ENCODE data around the gene LAMTOR1.
A peak's percentile ranks its signal among the peaks of the same experiment; 100 is the strongest.

Gene LAMTOR1

GRCh38 chr11:72139500-72139899 lies 36.4 kb upstream of the LAMTOR1 start:
- Histone ChIP-seq H3K4ac (ENCODE audit: low read depth, low read length) (no peak overlapping the region), H4K12ac (ENCODE audit: low read depth, low read length) (no peak overlapping the region), H3K4me3 (ENCODE audit: low read depth, low read length) (peak overlapping the region; percentile 45), H2AK5ac (ENCODE audit: low read length) (no peak overlapping the region), H3K9me3 (ENCODE audit: insufficient read depth, low read depth, low read length) (peaks cover 2% of the 10 kb centered on the region), H3K23ac (ENCODE audit: low read length) (no peak overlapping the region), H3K79me2 (ENCODE audit: control insufficient read depth, insufficient read depth, low read length, poor library complexity) (no peaks in the 10 kb centered on the region), H3K14ac (ENCODE audit: low read length) (no peak overlapping the region), H3K27ac (ENCODE audit: low read depth, low read length) (no peak overlapping the region), H2BK12ac (ENCODE audit: low read length) (no peak overlapping the region), H4K8ac (ENCODE audit: low read depth, low read length) (no peak overlapping the region), H4K91ac (ENCODE audit: low read depth, low read length) (no peak overlapping the region), H2AFZ (ENCODE audit: insufficient read depth, low read length, poor library complexity) (no peak overlapping the region), H2BK120ac (ENCODE audit: insufficient read depth, low read length, poor library complexity) (no peak overlapping the region), H3K79me1 (ENCODE audit: low read length) (no peaks in the 10 kb centered on the region), H3K4me1 (ENCODE audit: control insufficient read depth in 1 of 2, insufficient read depth in 2 of 2, low read length in 2 of 2) (no peaks in the 10 kb centered on the region), H3K4me2 (ENCODE audit: low read length) (no peak overlapping the region), H3K18ac (ENCODE audit: low read length) (no peak overlapping the region), H3K36me3 (ENCODE audit: control insufficient read depth in 1 of 2, insufficient read depth in 2 of 2, low read length in 2 of 2) (no peaks in the 10 kb centered on the region), H3K9ac (ENCODE audit: low read length) (no peak overlapping the region), H2BK5ac (ENCODE audit: low read depth, low read length, poor library complexity) (no peak overlapping the region), H3K27me3 (ENCODE audit: insufficient read depth, low read length) (no peaks in the 10 kb centered on the region)
- no CpG with 5 or more reads among the region's 11 CpGs for WGBS (ENCODE audit: extremely low coverage, insufficient coverage, insufficient read length)
- no peak for DNase-seq

DNA sequence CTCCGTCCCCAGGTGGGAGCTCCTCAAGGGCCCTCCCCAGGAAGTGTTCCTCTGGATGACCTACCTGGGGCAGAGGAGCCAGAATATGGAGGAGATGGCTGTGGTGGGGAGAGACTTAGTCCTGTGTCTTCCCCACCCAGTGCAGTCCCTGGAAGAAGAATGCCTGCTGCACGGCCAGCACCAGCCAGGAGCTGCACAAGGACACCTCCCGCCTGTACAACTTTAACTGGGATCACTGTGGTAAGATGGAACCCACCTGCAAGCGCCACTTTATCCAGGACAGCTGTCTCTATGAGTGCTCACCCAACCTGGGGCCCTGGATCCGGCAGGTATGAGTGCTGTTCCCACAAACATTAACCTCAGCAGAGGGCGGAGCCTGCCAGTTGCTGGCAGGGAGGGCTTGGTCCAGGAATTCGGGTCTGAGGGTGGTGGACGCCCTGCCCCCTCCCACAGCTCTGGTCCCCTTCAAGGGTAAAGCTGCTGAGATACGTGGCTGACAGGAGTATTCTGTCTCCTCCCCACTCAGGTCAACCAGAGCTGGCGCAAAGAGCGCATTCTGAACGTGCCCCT lies 35.8 kb upstream of the LAMTOR1 start:
- no peak overlapping the region for H4K12ac ChIP-seq (ENCODE audit: low read depth, low read length)
- no peak overlapping the region for H4K8ac ChIP-seq (ENCODE audit: low read depth, low read length)
- no peak overlapping the region for H3K4me3 ChIP-seq (ENCODE audit: low read depth, low read length)
- no peak overlapping the region for H3K27ac ChIP-seq (ENCODE audit: low read depth, low read length)
- no peaks in the 10 kb centered on the region for H3K36me3 ChIP-seq (ENCODE audit: control insufficient read depth in 1 of 2, insufficient read depth in 2 of 2, low read length in 2 of 2)
- WGBS (ENCODE audit: extremely low coverage, insufficient coverage, insufficient read length) = no CpG with 5 or more reads among the region's 12 CpGs
- no peak overlapping the region for H2BK12ac ChIP-seq (ENCODE audit: low read length)
- no peaks in the 10 kb centered on the region for H3K4me1 ChIP-seq (ENCODE audit: control insufficient read depth in 1 of 2, insufficient read depth in 2 of 2, low read length in 2 of 2)
- no peaks in the 10 kb centered on the region for H3K79me1 ChIP-seq (ENCODE audit: low read length)
- H3K27me3 ChIP-seq (ENCODE audit: insufficient read depth, low read length) = no peaks in the 10 kb centered on the region
- no peak overlapping the region for H4K91ac ChIP-seq (ENCODE audit: low read depth, low read length)
- no peak overlapping the region for H3K14ac ChIP-seq (ENCODE audit: low read length)
- H3K9me3 ChIP-seq (ENCODE audit: insufficient read depth, low read depth, low read length) = peaks cover 2% of the 10 kb centered on the region
- H2AFZ ChIP-seq (ENCODE audit: insufficient read depth, low read length, poor library complexity) = no peak overlapping the region
- H2AK5ac ChIP-seq (ENCODE audit: low read length) = no peak overlapping the region
- no peak overlapping the region for H3K4me2 ChIP-seq (ENCODE audit: low read length)
- no peak for DNase-seq
- no peak overlapping the region for H3K4ac ChIP-seq (ENCODE audit: low read depth, low read length)
- no peak overlapping the region for H2BK120ac ChIP-seq (ENCODE audit: insufficient read depth, low read length, poor library complexity)
- H3K18ac ChIP-seq (ENCODE audit: low read length) = no peak overlapping the region
- H3K23ac ChIP-seq (ENCODE audit: low read length) = no peak overlapping the region
- H3K9ac ChIP-seq (ENCODE audit: low read length) = no peak overlapping the region
- H3K79me2 ChIP-seq (ENCODE audit: control insufficient read depth, insufficient read depth, low read length, poor library complexity) = no peaks in the 10 kb centered on the region
- no peak overlapping the region for H2BK5ac ChIP-seq (ENCODE audit: low read depth, low read length, poor library complexity)

DNA sequence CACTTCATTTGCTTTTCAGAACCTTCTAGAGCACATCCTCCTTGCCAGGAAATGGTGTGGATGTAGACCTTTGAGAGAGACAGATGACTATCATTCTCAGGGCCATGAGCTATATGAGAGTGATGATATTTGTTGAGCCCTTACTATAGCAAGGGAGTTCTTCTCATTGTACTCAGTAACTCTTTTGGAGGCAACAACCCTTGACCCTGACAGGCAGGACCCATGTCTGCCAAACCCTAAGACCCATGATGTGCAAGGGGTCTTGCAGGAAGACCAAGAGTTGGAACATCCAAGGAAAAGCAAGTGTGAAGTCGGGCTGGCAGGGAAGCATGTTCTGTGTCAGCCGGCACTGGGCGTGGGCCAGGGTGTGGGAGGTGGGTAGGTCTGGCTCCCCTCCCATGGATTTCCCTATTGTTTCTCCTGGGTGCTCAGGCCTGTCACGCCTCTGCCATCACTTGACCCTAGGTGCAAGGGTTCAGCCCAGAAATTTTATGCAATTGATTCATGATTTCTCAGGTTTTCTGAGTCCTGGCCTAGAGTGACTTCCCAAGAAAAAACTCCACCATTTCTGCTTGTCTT lies 33.7 kb upstream of the LAMTOR1 start:
- no peak overlapping the region for H3K27ac ChIP-seq (ENCODE audit: low read depth, low read length)
- no peak overlapping the region for H3K4me3 ChIP-seq (ENCODE audit: low read depth, low read length)
- no peak overlapping the region for H2BK5ac ChIP-seq (ENCODE audit: low read depth, low read length, poor library complexity)
- no peak overlapping the region for H4K91ac ChIP-seq (ENCODE audit: low read depth, low read length)
- no peaks in the 10 kb centered on the region for H3K36me3 ChIP-seq (ENCODE audit: control insufficient read depth in 1 of 2, insufficient read depth in 2 of 2, low read length in 2 of 2)
- H3K79me1 ChIP-seq (ENCODE audit: low read length) = no peaks in the 10 kb centered on the region
- H2AFZ ChIP-seq (ENCODE audit: insufficient read depth, low read length, poor library complexity) = no peak overlapping the region
- H3K4ac ChIP-seq (ENCODE audit: low read depth, low read length) = no peak overlapping the region
- H3K4me2 ChIP-seq (ENCODE audit: low read length) = no peak overlapping the region
- H4K12ac ChIP-seq (ENCODE audit: low read depth, low read length) = no peak overlapping the region
- H2BK12ac ChIP-seq (ENCODE audit: low read length) = no peak overlapping the region
- no peak overlapping the region for H4K8ac ChIP-seq (ENCODE audit: low read depth, low read length)
- H2BK120ac ChIP-seq (ENCODE audit: insufficient read depth, low read length, poor library complexity) = no peak overlapping the region
- WGBS (ENCODE audit: extremely low coverage, insufficient coverage, insufficient read length) = no CpG with 5 or more reads among the region's 4 CpGs
- DNase-seq = no peak
- no peaks in the 10 kb centered on the region for H3K79me2 ChIP-seq (ENCODE audit: control insufficient read depth, insufficient read depth, low read length, poor library complexity)
- no peak overlapping the region for H3K9ac ChIP-seq (ENCODE audit: low read length)
- H2AK5ac ChIP-seq (ENCODE audit: low read length) = no peak overlapping the region
- no peaks in the 10 kb centered on the region for H3K4me1 ChIP-seq (ENCODE audit: control insufficient read depth in 1 of 2, insufficient read depth in 2 of 2, low read length in 2 of 2)
- H3K23ac ChIP-seq (ENCODE audit: low read length) = no peak overlapping the region
- no peaks in the 10 kb centered on the region for H3K27me3 ChIP-seq (ENCODE audit: insufficient read depth, low read length)
- no peak overlapping the region for H3K14ac ChIP-seq (ENCODE audit: low read length)
- H3K18ac ChIP-seq (ENCODE audit: low read length) = no peak overlapping the region
- peaks cover 4% of the 10 kb centered on the region for H3K9me3 ChIP-seq (ENCODE audit: insufficient read depth, low read depth, low read length)

DNA sequence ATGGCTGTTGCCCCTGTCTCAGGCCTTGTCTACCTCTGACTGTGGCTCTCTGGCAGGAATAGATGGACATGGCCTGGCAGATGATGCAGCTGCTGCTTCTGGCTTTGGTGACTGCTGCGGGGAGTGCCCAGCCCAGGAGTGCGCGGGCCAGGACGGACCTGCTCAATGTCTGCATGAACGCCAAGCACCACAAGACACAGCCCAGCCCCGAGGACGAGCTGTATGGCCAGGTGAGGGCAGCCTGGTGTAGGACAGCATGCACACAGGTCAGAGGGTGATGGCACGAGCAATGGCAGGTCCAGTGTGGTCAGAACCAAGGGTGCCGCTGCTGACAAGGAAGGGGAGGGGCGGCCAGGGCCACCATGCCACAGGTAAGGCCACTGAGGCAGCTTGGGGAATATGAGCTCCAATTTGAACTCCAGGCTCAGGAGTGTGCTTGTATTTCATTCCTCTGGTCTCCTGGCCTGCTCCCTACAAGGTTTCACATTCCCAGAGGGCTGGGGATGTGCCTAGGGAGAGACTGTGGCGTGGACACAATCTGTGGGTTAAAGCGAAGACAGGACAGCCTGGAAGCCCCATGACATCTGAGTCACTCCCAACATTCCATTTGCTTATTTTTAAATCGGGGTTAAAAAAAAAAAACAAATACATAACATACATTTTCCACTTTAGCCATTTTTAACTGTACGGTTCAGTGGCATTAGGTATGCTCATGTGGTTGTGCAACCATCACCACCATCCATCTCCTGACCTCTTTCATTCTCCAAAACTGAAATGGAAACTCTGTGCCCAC lies 33.0 kb upstream of the LAMTOR1 start:
- H2AFZ ChIP-seq (ENCODE audit: insufficient read depth, low read length, poor library complexity) = no peak overlapping the region
- H3K79me2 ChIP-seq (ENCODE audit: control insufficient read depth, insufficient read depth, low read length, poor library complexity) = no peaks in the 10 kb centered on the region
- H3K27ac ChIP-seq (ENCODE audit: low read depth, low read length) = no peak overlapping the region
- H3K9me3 ChIP-seq (ENCODE audit: insufficient read depth, low read depth, low read length) = peaks cover 4% of the 10 kb centered on the region
- no peak overlapping the region for H3K4me3 ChIP-seq (ENCODE audit: low read depth, low read length)
- H3K23ac ChIP-seq (ENCODE audit: low read length) = no peak overlapping the region
- no peak overlapping the region for H2AK5ac ChIP-seq (ENCODE audit: low read length)
- H3K14ac ChIP-seq (ENCODE audit: low read length) = no peak overlapping the region
- no peak for DNase-seq
- H2BK5ac ChIP-seq (ENCODE audit: low read depth, low read length, poor library complexity) = no peak overlapping the region
- H2BK120ac ChIP-seq (ENCODE audit: insufficient read depth, low read length, poor library complexity) = no peak overlapping the region
- no CpG with 5 or more reads among the region's 14 CpGs for WGBS (ENCODE audit: extremely low coverage, insufficient coverage, insufficient read length)
- no peaks in the 10 kb centered on the region for H3K27me3 ChIP-seq (ENCODE audit: insufficient read depth, low read length)
- no peaks in the 10 kb centered on the region for H3K36me3 ChIP-seq (ENCODE audit: control insufficient read depth in 1 of 2, insufficient read depth in 2 of 2, low read length in 2 of 2)
- no peak overlapping the region for H3K4ac ChIP-seq (ENCODE audit: low read depth, low read length)
- no peaks in the 10 kb centered on the region for H3K79me1 ChIP-seq (ENCODE audit: low read length)
- H3K4me2 ChIP-seq (ENCODE audit: low read length) = no peak overlapping the region
- no peaks in the 10 kb centered on the region for H3K4me1 ChIP-seq (ENCODE audit: control insufficient read depth in 1 of 2, insufficient read depth in 2 of 2, low read length in 2 of 2)
- no peak overlapping the region for H3K9ac ChIP-seq (ENCODE audit: low read length)
- H3K18ac ChIP-seq (ENCODE audit: low read length) = no peak overlapping the region
- no peak overlapping the region for H4K12ac ChIP-seq (ENCODE audit: low read depth, low read length)
- H4K91ac ChIP-seq (ENCODE audit: low read depth, low read length) = no peak overlapping the region
- H4K8ac ChIP-seq (ENCODE audit: low read depth, low read length) = no peak overlapping the region
- H2BK12ac ChIP-seq (ENCODE audit: low read length) = no peak overlapping the region

All from trophoblast cell (in vitro differentiated cells and primary cell).